Measurements from ENCODE around the gene PDIA5.

Gene PDIA5

GRCh38 chr3:123050666-123051065 is 16.2 kb upstream of the PDIA5 start:
- H3K27me3 ChIP-seq (ENCODE audit: insufficient read depth, poor library complexity, severe bottlenecking) = no peaks in the 10 kb centered on the region
- no peak overlapping the region for H3K27ac ChIP-seq (replicated peaks)
- no peak for DNase-seq (ENCODE audit: low read depth in 1 of 2, low spot score in 1 of 2)
- TF ChIP-seq POLR2AphosphoS5 (IDR thresholded peaks at IDR 0.05; ENCODE audit: low read depth) (no peak), GABPA (IDR thresholded peaks at IDR 0.05; ENCODE audit: low read depth) (no peak), SPI1 (IDR thresholded peaks at IDR 0.05; ENCODE audit: borderline replicate concordance, low read depth) (no peak), REST (IDR thresholded peaks at IDR 0.05; ENCODE audit: insufficient replicate concordance, low read depth) (no peak), CTCF (IDR thresholded peaks at IDR 0.05; ENCODE audit: insufficient read depth, low read length) (no peak)
- H3K4me3 ChIP-seq (replicated peaks; ENCODE audit: insufficient read depth, low read length) = no peak overlapping the region

- Histone ChIP-seq H3K4me3 (replicated peaks; ENCODE audit: insufficient read depth, low read length) (no peak overlapping the region), H3K27ac (replicated peaks) (no peak overlapping the region), H3K27me3 (ENCODE audit: insufficient read depth, poor library complexity, severe bottlenecking) (no peaks in the 10 kb centered on the region)
- TF ChIP-seq SPI1 (IDR thresholded peaks at IDR 0.05; ENCODE audit: borderline replicate concordance, low read depth) = no peak
- TF ChIP-seq CTCF (IDR thresholded peaks at IDR 0.05; ENCODE audit: insufficient read depth, low read length) = no peak
- no peak for TF ChIP-seq REST (IDR thresholded peaks at IDR 0.05; ENCODE audit: insufficient replicate concordance, low read depth)
- no peak for TF ChIP-seq POLR2AphosphoS5 (IDR thresholded peaks at IDR 0.05; ENCODE audit: low read depth)
- no peak for TF ChIP-seq GABPA (IDR thresholded peaks at IDR 0.05; ENCODE audit: low read depth)
- no peak for DNase-seq (ENCODE audit: low read depth in 1 of 2, low spot score in 1 of 2)
These were observed 13.7 kb upstream of the PDIA5 start for GRCh38 chr3:123053107-123053506.

- TF ChIP-seq REST (IDR thresholded peaks at IDR 0.05; ENCODE audit: insufficient replicate concordance, low read depth) = no peak
- TF ChIP-seq CTCF (IDR thresholded peaks at IDR 0.05; ENCODE audit: insufficient read depth, low read length) = no peak
- TF ChIP-seq SPI1 (IDR thresholded peaks at IDR 0.05; ENCODE audit: borderline replicate concordance, low read depth) = no peak
- TF ChIP-seq GABPA (IDR thresholded peaks at IDR 0.05; ENCODE audit: low read depth) = no peak
- no peak for TF ChIP-seq POLR2AphosphoS5 (IDR thresholded peaks at IDR 0.05; ENCODE audit: low read depth)
- H3K4me3 ChIP-seq (replicated peaks; ENCODE audit: insufficient read depth, low read length) = no peak overlapping the region
- H3K27ac ChIP-seq (replicated peaks) = no peak overlapping the region
- H3K27me3 ChIP-seq (ENCODE audit: insufficient read depth, poor library complexity, severe bottlenecking) = no peaks in the 10 kb centered on the region
- DNase-seq (ENCODE audit: low read depth in 1 of 2, low spot score in 1 of 2) = no peak
These were observed 12.6 kb upstream of the PDIA5 start for GRCh38 chr3:123054109-123054778.
